ENCODE measurements around the gene ITGB2.
A peak's percentile ranks its signal among the peaks of the same experiment; 100 is the strongest.
"Not testable (repeated sequence)": the region's sequence is repeated elsewhere in the genome, so short reads cannot be mapped to it uniquely, and the experiment has no call there.

Gene ITGB2

DNA sequence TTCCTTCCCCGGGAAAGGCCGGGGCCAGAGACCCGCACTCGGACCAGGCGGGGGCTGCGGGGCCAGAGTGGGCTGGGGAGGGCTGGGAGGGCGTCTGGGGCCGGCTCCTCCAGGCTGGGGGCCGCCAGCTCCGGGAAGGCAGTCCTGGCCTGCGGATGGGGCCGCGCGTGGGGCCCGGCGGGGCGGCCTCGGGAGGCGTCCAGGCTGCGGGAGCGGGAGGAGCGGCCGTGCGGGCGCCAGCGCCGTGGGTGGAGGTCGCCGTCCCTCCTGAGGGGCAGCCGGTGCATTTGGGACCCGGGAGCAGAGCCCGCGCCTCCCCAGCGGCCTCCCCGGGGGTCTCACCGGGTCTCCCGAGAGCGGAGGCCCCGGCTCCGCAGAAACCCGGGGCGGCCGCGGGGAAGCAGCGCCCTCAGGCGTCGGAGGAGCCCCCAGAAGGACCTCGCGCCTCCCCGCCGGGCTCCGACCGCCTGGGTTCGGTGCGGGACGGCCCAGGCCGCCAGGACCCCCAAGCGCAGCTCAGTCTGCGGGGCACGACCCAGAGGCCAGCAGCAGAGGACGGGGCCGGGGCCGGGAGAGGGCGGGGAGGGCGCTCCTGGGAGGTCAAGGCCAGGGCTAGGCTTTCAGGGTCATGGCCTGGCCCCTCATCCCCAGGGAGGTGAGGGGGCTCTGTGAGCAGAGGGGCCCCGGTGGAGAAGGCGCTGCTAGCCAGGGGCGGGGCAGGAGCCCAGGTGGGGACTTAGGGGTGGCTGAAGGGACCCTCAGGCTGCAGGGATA is 11.9 kb upstream of the ITGB2 start:
- TF ChIP-seq CTCF (IDR thresholded peaks at IDR 0.05; ENCODE audit: low read depth, low read length, missing control alignments), result peak; percentile 62
- no peak for DNase-seq (ENCODE audit: low read depth)
- peak overlapping the region; percentile 63 for H3K4me3 ChIP-seq (ENCODE audit: low read depth, low read length)

GRCh38 chr21:44931501-44932407 is 11.1 kb upstream of the ITGB2 start:
- no peak for DNase-seq (ENCODE audit: low read depth)
- no peak for TF ChIP-seq CTCF (IDR thresholded peaks at IDR 0.05; ENCODE audit: low read depth, low read length, missing control alignments)
- H3K4me3 ChIP-seq (ENCODE audit: low read depth, low read length), result peak overlapping the region; percentile 63

DNA sequence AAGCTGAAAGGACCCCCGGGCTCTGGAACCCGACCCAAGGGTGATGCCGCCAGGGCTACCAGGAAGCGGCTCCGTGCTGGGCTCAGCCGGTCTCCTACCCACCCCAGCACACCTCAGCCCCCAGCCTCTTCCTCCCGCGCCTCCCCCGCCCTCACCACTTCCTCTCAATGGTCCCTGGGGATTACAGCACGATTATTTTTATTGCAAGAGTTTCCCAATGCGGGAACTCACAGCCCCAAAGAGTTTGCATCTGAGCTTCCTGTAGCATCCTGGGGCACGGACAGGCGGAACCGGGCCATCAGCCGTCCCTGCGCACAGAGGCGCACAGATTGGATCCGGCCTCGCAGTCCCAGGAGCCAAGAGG is 10.4 kb upstream of the ITGB2 start:
- TF ChIP-seq CTCF (IDR thresholded peaks at IDR 0.05; ENCODE audit: low read depth, low read length, missing control alignments), result no peak
- peak overlapping the region; percentile 63 for H3K4me3 ChIP-seq (ENCODE audit: low read depth, low read length)
- no peak for DNase-seq (ENCODE audit: low read depth)

DNA sequence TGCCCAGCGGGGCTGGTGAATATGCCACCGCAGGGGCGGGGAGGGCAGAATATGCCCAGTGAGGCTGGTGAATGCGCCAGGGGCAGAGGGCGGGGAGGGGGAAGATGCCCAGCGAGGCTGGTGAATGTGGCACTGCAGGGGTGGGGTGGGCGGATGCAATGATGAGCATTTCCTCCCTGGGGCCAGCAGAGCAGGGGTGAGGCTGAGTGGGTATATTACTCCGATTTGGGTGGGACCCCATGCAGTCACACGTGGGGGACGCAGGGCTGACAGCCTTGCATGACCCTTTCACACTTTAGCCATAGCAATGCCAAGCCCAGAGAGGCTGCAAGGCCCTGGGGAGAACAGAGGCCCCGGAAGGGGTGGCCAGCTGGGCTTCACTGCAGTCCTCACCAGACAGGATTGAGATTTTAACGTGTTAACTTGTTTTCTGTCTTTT is 9.9 kb upstream of the ITGB2 start:
- no peak overlapping the region; the same call in 1 of the 2 replicates for H3K4me3 ChIP-seq (ENCODE audit: low read depth, low read length)
- no peak for DNase-seq (ENCODE audit: low read depth)
- TF ChIP-seq CTCF (IDR thresholded peaks at IDR 0.05; ENCODE audit: low read depth, low read length, missing control alignments), result no peak

GRCh38 chr21:44929799-44930542 is 9.3 kb upstream of the ITGB2 start:
- H3K4me3 ChIP-seq (ENCODE audit: low read depth, low read length), result peak overlapping the region; percentile 22
- TF ChIP-seq CTCF (IDR thresholded peaks at IDR 0.05; ENCODE audit: low read depth, low read length, missing control alignments), result no peak

GRCh38 chr21:44929242-44929798 is 8.6 kb upstream of the ITGB2 start:
- no peak for TF ChIP-seq CTCF (IDR thresholded peaks at IDR 0.05; ENCODE audit: low read depth, low read length, missing control alignments)
- H3K4me3 ChIP-seq (ENCODE audit: low read depth, low read length), result peak overlapping the region; percentile 60
- DNase-seq (ENCODE audit: low read depth), result no peak

More at GRCh38 chr21:44929799-44930542, 9.3 kb upstream of the ITGB2 start:
- no peak for DNase-seq (ENCODE audit: low read depth)

GRCh38 chr21:44928500-44929241 is 8.0 kb upstream of the ITGB2 start:
- H3K4me3 ChIP-seq (ENCODE audit: low read depth, low read length), result peak overlapping the region; percentile 60
- not testable (repeated sequence) for DNase-seq (ENCODE audit: low read depth)

Measured in GM12864 (cell line).